Measurements from ENCODE around the gene KPNB1.

- TF ChIP-seq CTCF (IDR thresholded peaks at IDR 0.05; ENCODE audit: insufficient read depth, low read length) = no peak
- TF ChIP-seq REST (IDR thresholded peaks at IDR 0.05; ENCODE audit: insufficient replicate concordance, low read depth) = no peak
- no peak for TF ChIP-seq POLR2AphosphoS5 (IDR thresholded peaks at IDR 0.05; ENCODE audit: low read depth)
- no peak for TF ChIP-seq GABPA (IDR thresholded peaks at IDR 0.05; ENCODE audit: low read depth)
These were observed 34.9 kb downstream of the KPNB1 start for GRCh38 chr17:47684535-47685193.
